GM19351 (cell line): ENCODE data around the gene GABARAP.

Experiments
- ATAC-seq: cut with Tn5 transposase; IDR thresholded peaks from one replicate; pipeline ENCODE4 v1.9.1; 2021; ENCODE audit warnings: mild to moderate bottlenecking, moderate library complexity; ENCODE audit not compliant: unreplicated experiment

GABARAP gene

DNA sequence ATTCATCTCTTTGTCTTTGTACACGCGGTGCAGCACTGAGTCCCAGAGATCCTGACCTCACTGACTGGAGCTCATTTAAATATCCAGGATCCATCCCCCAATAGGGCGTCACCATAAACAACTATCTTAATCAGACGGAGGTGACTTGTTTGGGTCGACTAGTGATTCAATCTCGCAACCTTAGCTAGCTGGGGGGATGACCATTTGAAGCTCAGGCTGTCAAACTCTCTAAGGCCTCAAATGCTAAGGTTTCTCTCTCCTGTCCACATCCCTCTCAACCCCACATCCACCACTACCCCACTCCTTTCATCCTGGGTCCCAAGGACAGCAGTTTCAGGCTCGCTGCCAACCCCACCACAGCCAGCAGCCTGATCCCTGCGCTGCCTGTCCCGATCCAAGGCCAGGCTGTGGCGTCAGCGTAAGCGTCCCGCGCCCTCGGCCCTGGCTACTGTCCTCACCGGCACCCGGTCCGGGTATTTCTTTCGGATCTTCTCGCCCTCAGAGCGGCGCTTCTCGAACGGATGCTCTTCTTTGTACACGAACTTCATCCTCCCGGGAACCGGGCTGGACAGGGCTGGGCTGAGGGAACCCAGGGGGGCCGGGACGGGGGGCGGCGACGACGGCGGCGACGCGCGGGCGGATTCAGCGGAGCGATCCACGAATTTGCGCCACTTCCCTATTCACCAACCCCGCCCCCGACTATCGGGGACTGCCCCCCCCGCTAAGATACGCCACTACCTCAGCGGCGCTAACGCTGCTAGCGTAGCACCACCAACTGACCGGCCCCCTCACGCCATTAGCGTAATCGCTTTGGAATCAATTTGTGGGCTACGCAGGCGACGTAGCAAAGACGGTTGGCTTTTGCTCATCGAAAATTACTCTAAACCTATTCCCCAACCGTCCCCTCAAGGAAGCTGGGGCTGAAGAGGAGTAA lies at the start of gene GABARAP:
Gene GABARAP, minus strand, starts transcription at position 667 of the 934 bp plus-strand sequence. Its CDS starts 119 bp downstream, at position 548.
- ATAC-seq = no peak

DNA sequence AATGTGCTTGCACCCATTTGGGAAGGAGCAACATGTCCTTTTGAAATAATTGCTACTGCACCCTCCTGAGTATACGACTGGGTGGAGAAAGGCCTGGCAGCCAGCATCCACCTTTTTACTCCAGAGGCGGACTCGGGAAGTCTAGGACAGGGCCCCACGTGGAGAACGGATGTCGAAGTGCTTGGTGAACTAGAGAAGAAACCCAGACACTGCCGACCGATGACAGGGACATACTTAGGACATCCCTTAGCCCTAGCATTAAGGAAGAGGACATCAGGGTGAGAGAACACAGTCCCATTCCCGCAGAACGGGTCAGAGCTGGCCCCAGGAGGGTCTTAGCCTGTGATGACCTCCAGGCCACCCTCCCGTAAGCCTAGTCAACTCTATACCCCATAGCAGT lies 48.4 kb upstream of the GABARAP start:
- no peak for ATAC-seq

DNA sequence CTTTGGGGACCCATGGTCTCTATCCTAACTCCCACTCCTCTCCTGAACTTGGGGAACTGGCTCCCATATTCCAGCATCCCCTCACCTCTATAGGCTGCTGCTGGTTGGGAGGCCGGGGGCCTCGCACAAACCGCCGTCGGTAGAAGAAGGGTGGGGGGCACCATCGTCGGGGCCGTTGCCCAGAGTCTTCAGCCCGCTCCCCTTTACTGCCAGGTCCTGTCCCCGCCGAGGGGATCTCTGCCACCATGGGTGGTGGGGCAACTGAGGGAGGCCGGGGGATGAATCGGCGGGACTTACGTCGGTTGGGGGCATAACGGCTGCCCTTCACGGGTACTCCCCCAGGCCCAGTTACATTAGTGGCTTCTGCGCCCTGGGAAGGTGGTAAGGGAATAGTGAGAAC lies 47.9 kb upstream of the GABARAP start:
- no peak for ATAC-seq

DNA sequence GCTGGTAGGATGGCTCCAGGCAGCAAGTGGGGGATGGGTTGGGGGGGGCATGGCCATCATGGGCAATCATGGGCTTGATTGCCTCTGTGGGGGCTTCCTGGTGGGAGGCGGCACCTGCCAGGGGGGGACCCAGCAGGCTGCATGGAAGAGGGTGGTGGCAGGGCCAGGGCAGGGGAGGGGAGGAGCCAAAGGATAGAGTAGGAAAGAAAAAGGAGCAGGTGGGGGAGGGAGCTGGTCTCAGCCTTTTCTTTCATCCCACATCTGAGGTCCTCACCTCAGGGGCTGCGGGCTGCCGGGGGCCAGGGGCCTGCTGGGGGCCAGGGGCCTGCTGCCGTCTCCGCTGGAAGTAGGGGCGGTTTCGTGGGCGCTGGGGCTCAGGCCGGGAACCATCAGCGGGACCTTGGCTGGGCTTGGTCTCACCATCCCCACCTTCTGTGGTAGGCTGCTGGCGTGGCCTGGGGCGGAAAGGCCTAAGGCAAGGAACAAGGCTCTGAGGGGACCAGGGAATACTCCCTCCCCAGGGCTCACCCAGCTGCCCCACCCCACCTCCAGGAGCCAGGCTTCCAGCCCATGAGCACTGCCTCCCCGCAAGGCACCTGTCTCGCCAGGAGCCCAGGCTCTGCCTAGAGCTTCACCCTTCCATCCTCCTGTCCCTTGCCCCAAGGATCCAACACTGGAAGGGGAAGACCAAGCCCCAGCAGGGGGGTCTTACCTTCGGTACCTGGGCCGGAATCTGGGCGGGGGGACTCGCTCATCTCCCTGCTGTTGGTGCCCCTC lies 47.2 kb upstream of the GABARAP start:
- ATAC-seq = no peak

DNA sequence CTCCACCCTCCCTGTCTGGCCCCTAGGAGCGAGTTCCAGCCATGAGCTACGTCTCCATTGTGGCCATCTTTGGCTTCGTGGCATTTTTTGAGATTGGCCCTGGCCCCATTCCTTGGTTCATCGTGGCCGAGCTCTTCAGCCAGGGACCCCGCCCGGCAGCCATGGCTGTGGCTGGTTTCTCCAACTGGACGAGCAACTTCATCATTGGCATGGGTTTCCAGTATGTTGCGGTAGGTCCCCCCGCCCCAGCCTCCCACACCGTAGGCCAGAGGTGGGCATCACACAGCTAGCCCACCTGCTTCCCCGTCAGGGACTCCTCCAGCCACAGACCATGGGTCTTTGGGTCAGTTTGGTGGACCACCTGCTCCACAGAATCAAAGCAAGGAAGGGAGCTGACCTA lies 43.4 kb upstream of the GABARAP start:
- ATAC-seq = no peak

DNA sequence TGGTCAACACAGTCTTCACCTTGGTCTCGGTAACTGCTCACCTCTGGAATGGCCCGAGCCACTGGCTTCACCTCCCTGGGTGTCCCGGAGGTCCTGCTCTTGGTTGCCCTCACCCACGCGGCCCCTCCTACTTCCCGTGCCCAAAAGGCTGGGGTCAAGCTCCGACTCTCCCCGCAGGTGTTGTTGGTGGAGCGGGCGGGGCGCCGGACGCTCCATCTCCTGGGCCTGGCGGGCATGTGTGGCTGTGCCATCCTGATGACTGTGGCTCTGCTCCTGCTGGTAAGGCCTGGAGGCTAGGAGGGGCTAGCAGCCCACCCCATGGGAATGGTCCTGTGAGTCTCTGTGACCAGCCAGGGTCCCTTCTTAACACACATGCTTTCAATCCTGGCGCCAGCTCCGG lies 42.7 kb upstream of the GABARAP start:
- ATAC-seq = no peak

DNA sequence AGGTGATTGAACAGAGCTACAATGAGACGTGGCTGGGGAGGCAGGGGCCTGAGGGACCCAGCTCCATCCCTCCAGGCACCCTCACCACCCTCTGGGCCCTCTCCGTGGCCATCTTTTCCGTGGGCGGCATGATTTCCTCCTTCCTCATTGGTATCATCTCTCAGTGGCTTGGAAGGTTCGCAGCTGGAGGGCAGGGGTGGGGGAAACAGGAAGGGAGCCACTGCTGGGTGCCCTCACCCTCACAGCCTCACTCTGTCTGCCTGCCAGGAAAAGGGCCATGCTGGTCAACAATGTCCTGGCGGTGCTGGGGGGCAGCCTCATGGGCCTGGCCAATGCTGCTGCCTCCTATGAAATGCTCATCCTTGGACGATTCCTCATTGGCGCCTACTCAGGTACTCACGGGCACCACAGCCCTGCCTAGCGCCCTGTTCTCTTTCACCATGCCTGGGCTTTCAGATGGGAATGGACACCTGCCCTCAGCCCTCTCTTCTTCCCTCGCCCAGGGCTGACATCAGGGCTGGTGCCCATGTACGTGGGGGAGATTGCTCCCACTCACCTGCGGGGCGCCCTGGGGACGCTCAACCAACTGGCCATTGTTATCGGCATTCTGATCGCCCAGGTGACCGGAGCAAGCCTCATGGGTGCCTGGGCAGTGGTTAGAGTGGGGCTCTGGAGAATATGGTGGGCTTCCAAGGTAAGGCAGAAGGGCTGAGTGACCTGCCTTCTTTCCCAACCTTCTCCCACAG lies 41.4 kb upstream of the GABARAP start:
- ATAC-seq = no peak

DNA sequence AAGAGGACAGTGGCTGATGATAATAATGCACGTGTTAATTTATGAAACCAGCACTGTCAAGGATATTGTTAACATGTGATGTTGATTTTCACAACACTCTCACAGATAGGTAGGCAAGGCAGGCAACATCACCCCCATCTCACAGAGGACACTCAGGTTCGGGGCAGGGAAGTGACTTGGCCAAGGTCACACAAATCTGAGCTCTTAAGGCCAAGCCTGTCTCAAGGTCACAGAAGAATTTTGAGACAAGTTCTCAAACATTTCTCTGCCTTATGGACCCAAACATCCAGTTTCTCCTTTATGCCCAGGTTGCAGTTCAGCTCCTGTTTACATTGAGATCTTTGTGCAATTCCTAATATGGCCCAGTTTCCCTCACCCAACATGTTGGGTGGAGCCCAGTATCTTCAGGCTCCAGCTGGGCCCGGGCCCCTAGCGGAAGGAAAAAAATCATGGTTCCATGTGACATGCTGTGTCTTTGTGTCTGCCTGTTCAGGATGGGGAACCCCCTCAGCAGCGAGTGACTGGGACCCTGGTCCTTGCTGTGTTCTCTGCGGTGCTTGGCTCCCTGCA lies 40.6 kb upstream of the GABARAP start:
- no peak for ATAC-seq

DNA sequence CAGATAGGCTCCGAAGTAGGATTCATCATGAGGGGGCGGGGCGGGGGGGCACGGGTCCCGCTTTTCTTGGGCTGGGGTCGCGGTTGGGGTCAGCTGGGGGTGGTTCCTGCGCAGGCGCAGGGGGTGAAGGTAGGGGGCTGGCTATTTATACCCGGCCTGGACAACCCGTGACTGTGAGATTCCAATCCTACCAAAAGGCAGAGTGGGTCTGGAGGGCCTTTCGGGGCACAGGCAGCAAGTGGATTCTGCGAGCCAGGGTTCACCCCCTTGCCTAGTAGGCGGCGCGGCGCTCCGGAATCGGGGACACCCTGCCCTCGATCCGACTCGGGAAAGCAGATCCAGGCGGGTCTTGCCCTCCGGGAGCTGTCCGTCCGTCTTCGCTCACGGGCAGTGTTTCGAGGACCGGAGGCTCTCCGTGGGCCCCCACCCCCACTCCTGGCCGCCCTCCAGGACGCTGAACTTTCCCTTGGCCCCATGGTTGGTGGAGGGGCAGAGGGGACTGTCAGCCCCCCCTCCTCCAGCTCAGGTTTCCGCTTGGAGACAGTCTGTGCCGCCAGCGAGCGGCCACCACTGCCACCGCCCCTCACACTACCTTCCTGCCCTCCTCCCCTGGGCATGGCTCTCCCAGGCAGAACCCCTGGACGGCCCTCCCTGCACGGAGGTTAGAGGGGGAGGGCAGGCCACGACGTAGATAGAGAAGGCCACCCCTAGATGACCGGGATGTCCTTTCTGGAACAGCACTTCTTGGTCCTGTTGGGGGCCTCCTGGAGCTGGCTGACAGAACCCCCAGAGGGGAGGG lies 39.9 kb upstream of the GABARAP start:
- no peak for ATAC-seq

DNA sequence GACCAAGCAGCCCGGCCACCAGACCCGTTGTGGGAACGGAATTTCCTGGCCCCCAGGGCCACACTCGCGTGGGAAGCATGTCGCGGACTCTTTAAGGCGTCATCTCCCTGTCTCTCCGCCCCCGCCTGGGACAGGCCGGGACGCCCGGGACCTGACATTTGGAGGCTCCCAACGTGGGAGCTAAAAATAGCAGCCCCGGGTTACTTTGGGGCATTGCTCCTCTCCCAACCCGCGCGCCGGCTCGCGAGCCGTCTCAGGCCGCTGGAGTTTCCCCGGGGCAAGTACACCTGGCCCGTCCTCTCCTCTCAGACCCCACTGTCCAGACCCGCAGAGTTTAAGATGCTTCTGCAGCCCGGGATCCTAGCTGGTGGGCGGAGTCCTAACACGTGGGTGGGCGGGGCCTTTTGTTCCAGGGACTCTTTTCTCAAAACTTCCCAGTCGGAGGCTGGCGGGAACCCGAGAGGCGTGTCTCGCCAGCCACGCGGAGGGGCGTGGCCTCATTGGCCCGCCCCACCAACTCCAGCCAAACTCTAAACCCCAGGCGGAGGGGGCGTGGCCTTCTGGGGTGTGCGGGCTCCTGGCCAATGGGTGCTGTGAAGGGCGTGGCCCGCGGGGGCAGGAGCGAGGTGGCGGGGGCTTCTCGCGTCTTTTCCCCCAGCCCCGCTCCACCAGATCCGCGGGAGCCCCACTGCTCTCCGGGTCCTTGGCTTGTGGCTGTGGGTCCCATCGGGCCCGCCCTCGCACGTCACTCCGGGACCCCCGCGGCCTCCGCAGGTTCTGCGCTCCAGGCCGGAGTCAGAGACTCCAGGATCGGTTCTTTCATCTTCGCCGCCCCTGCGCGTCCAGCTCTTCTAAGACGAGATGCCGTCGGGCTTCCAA lies 39.1 kb upstream of the GABARAP start, which contains the start of gene SLC2A4:
Gene SLC2A4, plus strand, starts transcription at position 645 of the 879 bp plus-strand sequence. Its CDS starts 217 bp downstream, at position 862.
- peak; percentile 53 for ATAC-seq

DNA sequence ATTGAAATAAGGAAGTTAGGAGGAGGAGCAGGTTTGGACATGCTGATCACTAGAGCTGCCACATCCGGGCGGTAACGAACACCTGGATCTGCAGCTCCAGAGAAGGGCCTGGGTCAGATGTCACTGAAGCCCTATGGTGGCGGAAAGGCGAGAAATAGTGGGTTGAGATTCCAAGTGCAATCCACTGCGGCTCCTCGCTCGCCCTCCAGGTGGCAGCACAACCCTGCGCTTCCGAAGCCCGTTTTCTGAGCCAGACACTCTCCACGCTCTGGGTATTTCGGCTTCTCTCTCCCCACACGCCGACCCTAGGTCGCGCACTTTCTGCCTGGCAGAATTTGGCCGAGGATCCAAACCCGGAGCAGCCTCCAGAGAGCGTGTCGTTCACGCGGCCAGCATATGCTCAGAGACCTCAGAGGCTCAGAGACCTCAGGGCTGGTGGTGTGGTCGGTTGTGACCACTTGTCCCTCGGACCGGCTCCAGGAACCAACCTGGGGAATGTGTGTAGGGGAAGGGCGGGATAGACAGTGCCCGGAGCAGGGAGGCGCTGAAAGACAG lies 38.3 kb upstream of the GABARAP start:
- no peak for ATAC-seq

DNA sequence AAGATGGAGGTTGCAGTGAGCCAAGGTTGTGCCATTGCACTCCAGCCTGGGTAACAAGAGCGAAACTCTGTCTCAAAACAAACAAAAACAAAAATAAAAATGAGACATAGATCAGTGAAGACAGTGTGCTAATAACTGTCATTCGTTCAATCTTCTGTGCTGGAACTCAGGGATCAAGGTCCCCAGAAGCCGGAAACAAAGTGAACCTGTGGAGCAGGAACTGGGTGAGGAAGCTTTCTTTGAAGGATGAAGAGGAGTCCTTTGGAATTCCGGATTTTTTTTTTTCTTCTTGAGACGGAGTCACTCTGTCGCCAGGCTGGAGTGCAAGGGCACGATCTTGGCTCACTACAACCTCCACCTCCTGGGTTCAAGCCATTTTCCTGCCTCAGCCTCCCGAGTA lies 37.2 kb upstream of the GABARAP start:
- ATAC-seq = no peak

DNA sequence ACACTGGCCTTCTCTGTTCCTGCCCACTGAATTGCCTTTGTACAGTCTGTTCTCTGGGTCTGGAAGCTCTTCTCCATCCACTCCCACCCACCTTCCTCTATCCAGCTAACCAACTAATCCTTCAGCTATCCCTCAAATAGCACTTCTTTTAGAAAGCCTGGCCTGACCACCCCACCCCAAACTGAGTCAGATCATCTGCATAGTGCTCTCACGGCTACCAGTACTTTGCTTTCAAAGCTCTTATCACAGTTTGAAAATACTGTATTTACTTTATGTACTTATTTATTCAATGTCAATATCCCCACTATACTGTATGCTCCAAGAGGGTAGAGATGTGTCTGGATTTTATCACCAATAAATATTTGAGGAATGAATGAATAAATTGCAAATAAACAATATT lies 24.5 kb upstream of the GABARAP start:
- no peak for ATAC-seq

DNA sequence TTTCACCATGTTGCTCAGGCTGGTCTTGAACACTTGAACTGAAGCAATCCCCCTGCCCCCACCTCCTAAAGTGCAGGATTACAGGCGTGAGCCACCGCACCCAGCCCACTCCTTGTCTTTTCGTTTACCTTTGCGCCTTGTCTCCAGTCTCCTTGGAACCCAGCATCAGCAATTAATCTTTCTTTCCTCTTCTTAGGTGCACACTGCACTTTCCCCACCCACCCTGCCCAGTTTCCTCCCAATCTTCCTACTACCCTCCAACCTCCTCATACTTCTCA lies 21.5 kb upstream of the GABARAP start:
- no peak for ATAC-seq

DNA sequence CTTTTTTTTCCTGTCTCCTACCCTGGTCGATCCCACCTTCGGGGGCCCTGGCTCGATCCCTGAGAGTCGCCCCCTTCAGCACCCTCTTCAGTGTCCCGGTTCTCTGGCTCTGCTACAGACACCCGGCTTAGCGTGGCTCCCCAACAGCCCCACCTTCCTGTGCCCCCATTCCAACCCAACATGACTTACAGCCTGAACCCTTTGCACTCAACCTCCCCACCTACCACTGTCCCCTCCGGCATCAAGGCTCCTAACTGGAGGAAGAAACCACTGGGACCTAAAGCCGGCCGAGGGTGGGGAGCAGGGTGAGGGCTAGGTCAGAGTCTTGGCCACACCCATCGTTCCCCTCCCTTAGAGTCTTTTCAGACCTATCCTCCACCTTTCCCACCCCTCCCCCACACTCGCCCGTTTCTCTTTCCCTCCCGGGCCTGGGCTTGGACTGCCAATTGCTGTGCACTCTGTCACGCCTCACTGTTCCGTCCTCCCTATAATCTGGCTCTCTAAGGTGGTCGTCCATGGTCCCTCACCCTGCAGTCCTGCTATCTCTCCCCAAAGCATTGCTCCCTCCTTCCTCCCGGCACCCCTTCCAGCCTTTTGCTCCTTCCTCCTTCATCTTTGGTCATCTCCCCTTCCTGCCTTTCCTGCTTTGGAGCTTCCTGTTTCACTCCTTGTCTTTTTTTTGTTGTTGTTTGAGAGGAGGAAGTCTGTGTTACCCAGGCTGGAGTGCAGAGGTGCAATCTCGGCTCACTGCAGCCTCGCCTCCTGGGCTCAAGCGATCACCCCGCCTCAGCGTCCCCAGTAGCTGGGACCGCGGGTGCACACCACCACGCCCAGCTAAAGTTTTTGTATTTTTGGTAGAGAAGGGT lies 20.9 kb upstream of the GABARAP start:
- no peak for ATAC-seq

DNA sequence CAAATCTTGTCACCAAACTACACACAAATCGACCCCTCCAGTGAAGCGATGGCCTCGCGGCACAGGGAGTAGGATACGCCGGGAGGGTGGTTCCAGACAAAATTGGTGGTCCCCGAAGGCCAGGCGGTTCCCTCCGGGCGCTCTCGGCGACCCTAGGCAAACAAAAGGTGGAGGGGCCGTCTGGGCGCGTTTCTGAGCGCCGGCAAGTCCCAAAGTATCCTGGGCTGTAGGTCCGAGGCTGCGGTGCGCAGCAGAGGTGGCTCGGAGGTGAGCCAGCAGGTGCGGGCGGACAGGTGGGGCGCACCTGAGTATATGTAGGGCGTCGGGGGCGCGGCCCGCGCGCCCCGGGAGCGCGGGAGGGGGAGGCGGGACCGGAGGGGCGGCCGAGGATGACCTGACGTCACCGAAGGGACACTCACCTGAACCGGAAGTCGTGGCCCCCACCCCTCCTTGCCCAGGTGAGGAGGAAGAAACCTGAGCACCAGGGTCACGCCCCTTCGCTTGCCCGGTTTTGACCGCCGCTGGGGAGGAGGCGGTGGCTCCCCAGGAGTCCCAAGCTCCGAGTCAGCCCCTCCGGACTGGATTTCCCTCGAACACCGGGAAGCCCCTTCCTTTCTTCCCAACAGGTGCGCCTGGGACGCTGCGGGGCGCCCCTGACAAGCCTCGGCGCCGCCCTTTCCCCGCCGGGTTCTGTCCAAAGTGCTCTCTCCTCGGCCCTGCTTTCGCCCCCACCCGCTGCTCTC lies 20.1 kb upstream of the GABARAP start, which contains the start of gene CLDN7:
Gene CLDN7, minus strand, starts transcription at position 287 of the 743 bp plus-strand sequence. CDS start 435 bp downstream, outside the sequence.
- no peak for ATAC-seq
